GM23338 (cell line): ENCODE data around the gene BDH1. TPM values are rescaled to one million over a fixed set of nuclear protein-coding genes. Genes with fewer than 3 reads are reported as not detected.

ENCODE experiments used
- ATAC-seq: fragments of 200-7000 bp; cut with Tn5 transposase; 3 replicates; pipeline ENCODE4 v1.9.1; 2020
- DNase-seq: peaks from one replicate; pipeline ENCODE4 v3.0.0-alpha.2; 2015; ENCODE audit warnings: low spot score
- H2AFZ ChIP-seq: fragments of 200-600 bp; sonication (generic); 2 replicates; pipeline ENCODE4 v1.8.0; 2016; ENCODE audit warnings: antibody characterized with exemption, mild to moderate bottlenecking, moderate library complexity
- H3F3A ChIP-seq: fragments of 200-600 bp; sonication (generic); replicated peaks from 2 replicates; pipeline ENCODE4 v1.8.0; 2017; ENCODE audit warnings: antibody characterized with exemption, mixed run types, low read depth
- H3K27ac ChIP-seq: fragments of 200-600 bp; sonication (generic); 2 replicates; pipeline ENCODE4 v1.6.1; 2016; ENCODE audit warnings: low read depth
- H3K27me3 ChIP-seq: fragments of 200-600 bp; sonication (generic); 2 replicates; pipeline ENCODE4 v1.8.0; 2016; ENCODE audit warnings: mild to moderate bottlenecking, mixed run types, moderate library complexity; ENCODE audit not compliant: insufficient read depth
- H3K36me3 ChIP-seq: fragments of 200-600 bp; sonication (generic); 2 replicates; pipeline ENCODE4 v1.8.0; 2016; ENCODE audit warnings: mild to moderate bottlenecking; ENCODE audit not compliant: insufficient read depth
- H3K4me1 ChIP-seq: fragments of 200-600 bp; sonication (generic); 2 replicates; pipeline ENCODE4 v1.8.0; 2016; ENCODE audit warnings: mild to moderate bottlenecking, moderate library complexity; ENCODE audit not compliant: insufficient read depth
- H3K4me2 ChIP-seq: fragments of 200-600 bp; sonication (generic); 2 replicates; pipeline ENCODE4 v1.7.1; 2017; ENCODE audit warnings: mixed run types
- H3K4me3 ChIP-seq: fragments of 200-600 bp; sonication (generic); 2 replicates; pipeline ENCODE4 v1.6.1; 2016; ENCODE audit warnings: mixed run types
- H3K79me2 ChIP-seq: fragments of 200-600 bp; sonication (generic); replicated peaks from 2 replicates; pipeline ENCODE4 v1.8.0; 2017; ENCODE audit warnings: mild to moderate bottlenecking; ENCODE audit not compliant: insufficient read depth
- H3K9me2 ChIP-seq: fragments of 200-600 bp; sonication (generic); 2 replicates; pipeline ENCODE4 v1.8.0; 2017; ENCODE audit not compliant: insufficient read depth
- H4K20me1 ChIP-seq: fragments of 200-600 bp; sonication (generic); replicated peaks from 2 replicates; pipeline ENCODE4 v1.8.0; 2017; ENCODE audit warnings: mild to moderate bottlenecking; ENCODE audit not compliant: insufficient read depth
- H3K27ac Mint-ChIP-seq: 2 replicates; pipeline ENCODE4 v1.8.0; 2020; ENCODE audit warnings: inconsistent platforms, mild to moderate bottlenecking, moderate library complexity, mixed read lengths
- H3K27me3 Mint-ChIP-seq: 3 replicates; pipeline ENCODE4 v1.8.0; 2022; ENCODE audit warnings: low read depth, mild to moderate bottlenecking, moderate library complexity, mixed read lengths, inconsistent platforms; ENCODE audit not compliant: insufficient read depth, poor library complexity
- H3K36me3 Mint-ChIP-seq: 3 replicates; pipeline ENCODE4 v1.8.0; 2021; ENCODE audit warnings: low read depth, mild to moderate bottlenecking, inconsistent platforms, moderate library complexity, mixed read lengths
- H3K4me1 Mint-ChIP-seq: 3 replicates; pipeline ENCODE4 v1.8.0; 2020; ENCODE audit warnings: mild to moderate bottlenecking, inconsistent platforms, mixed read lengths
- H3K4me3 Mint-ChIP-seq: 3 replicates; pipeline ENCODE4 v1.8.0; 2021; ENCODE audit warnings: moderate library complexity, mild to moderate bottlenecking, inconsistent platforms, mixed read lengths
- H3K9me3 Mint-ChIP-seq: 3 replicates; pipeline ENCODE4 v1.8.0; 2020; ENCODE audit warnings: moderate library complexity, mild to moderate bottlenecking, inconsistent platforms, mixed read lengths
- STAT1 ChIP-seq: IDR thresholded peaks from one replicate; pipeline ENCODE4 v1.6.1; 2016; ENCODE audit warnings: antibody characterized with exemption; ENCODE audit not compliant: unreplicated experiment
- ZNF114 ChIP-seq: fragments of 250-450 bp; sonication (Bioruptor Pico); IDR thresholded peaks from 2 replicates; pipeline ENCODE4 v1.5.0; 2020; ENCODE audit warnings: mild to moderate bottlenecking, moderate library complexity
- polyA plus RNA-seq: library from polyadenylated mRNA; unstranded; fragments of >200 nt; fragmentation: Nextera tagmentation; extraction: Ambion mirVana; gene quantifications from 2 replicates; pipeline ENCODE4 v1.2.1, GENCODE V29; 2016
- total RNA-seq: library from RNA; depleted of rRNA; stranded (reverse); fragments of >200 nt; shearing (Covaris generic); gene quantifications from 2 replicates; pipeline ENCODE4 v1.2.3, GENCODE V29; 2014
- TF ChIP-seq, protein P1 (sequence below): fragments of 250-450 bp; sonication (Bioruptor Pico); IDR thresholded peaks from 2 replicates; pipeline ENCODE4 v1.5.0; 2020; ENCODE audit warnings: mild to moderate bottlenecking, moderate library complexity
- TF ChIP-seq, protein P2 (sequence below): IDR thresholded peaks from one replicate; pipeline ENCODE4 v1.6.1; 2018; ENCODE audit warnings: antibody characterized with exemption; ENCODE audit not compliant: unreplicated experiment

BDH1 gene
- total and polyA plus RNA-seq, 2 experiments from 2014 or later = 18.1 to 19.3 TPM

DNA sequence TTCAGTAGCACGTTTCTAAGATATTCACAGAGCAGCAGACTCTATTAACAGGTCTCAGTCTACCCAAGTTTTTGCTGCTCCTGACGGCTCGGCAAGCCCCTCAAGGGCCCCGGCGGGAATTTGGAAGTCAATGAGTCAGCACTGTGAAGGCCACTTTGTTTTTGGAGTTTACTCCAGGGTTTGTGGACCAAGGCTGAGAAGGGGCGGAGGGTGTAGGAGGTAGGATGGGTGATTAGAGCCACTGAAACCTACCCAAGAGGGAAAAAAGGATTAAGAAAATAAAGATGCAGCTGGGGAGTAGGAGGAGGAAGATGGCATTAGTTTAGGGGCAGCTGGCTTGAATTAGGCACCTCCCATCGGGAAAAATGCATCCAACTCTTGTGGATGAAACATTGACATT lies 87.6 kb downstream of the BDH1 start (continued):
- TF ChIP-seq, protein P1, sequence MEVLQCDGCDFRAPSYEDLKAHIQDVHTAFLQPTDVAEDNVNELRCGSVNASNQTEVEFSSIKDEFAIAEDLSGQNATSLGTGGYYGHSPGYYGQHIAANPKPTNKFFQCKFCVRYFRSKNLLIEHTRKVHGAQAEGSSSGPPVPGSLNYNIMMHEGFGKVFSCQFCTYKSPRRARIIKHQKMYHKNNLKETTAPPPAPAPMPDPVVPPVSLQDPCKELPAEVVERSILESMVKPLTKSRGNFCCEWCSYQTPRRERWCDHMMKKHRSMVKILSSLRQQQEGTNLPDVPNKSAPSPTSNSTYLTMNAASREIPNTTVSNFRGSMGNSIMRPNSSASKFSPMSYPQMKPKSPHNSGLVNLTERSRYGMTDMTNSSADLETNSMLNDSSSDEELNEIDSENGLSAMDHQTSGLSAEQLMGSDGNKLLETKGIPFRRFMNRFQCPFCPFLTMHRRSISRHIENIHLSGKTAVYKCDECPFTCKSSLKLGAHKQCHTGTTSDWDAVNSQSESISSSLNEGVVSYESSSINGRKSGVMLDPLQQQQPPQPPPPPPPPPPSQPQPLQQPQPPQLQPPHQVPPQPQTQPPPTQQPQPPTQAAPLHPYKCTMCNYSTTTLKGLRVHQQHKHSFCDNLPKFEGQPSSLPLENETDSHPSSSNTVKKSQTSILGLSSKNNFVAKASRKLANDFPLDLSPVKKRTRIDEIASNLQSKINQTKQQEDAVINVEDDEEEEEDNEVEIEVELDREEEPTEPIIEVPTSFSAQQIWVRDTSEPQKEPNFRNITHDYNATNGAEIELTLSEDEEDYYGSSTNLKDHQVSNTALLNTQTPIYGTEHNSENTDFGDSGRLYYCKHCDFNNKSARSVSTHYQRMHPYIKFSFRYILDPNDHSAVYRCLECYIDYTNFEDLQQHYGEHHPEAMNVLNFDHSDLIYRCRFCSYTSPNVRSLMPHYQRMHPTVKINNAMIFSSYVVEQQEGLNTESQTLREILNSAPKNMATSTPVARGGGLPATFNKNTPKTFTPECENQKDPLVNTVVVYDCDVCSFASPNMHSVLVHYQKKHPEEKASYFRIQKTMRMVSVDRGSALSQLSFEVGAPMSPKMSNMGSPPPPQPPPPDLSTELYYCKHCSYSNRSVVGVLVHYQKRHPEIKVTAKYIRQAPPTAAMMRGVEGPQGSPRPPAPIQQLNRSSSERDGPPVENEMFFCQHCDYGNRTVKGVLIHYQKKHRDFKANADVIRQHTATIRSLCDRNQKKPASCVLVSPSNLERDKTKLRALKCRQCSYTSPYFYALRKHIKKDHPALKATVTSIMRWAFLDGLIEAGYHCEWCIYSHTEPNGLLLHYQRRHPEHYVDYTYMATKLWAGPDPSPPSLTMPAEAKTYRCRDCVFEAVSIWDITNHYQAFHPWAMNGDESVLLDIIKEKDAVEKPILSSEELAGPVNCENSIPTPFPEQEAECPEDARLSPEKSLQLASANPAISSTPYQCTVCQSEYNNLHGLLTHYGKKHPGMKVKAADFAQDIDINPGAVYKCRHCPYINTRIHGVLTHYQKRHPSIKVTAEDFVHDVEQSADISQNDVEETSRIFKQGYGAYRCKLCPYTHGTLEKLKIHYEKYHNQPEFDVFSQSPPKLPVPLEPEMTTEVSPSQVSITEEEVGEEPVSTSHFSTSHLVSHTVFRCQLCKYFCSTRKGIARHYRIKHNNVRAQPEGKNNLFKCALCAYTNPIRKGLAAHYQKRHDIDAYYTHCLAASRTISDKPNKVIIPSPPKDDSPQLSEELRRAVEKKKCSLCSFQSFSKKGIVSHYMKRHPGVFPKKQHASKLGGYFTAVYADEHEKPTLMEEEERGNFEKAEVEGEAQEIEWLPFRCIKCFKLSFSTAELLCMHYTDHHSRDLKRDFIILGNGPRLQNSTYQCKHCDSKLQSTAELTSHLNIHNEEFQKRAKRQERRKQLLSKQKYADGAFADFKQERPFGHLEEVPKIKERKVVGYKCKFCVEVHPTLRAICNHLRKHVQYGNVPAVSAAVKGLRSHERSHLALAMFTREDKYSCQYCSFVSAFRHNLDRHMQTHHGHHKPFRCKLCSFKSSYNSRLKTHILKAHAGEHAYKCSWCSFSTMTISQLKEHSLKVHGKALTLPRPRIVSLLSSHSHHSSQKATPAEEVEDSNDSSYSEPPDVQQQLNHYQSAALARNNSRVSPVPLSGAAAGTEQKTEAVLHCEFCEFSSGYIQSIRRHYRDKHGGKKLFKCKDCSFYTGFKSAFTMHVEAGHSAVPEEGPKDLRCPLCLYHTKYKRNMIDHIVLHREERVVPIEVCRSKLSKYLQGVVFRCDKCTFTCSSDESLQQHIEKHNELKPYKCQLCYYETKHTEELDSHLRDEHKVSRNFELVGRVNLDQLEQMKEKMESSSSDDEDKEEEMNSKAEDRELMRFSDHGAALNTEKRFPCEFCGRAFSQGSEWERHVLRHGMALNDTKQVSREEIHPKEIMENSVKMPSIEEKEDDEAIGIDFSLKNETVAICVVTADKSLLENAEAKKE (CRISPR knock-in tag) = no peak

DNA sequence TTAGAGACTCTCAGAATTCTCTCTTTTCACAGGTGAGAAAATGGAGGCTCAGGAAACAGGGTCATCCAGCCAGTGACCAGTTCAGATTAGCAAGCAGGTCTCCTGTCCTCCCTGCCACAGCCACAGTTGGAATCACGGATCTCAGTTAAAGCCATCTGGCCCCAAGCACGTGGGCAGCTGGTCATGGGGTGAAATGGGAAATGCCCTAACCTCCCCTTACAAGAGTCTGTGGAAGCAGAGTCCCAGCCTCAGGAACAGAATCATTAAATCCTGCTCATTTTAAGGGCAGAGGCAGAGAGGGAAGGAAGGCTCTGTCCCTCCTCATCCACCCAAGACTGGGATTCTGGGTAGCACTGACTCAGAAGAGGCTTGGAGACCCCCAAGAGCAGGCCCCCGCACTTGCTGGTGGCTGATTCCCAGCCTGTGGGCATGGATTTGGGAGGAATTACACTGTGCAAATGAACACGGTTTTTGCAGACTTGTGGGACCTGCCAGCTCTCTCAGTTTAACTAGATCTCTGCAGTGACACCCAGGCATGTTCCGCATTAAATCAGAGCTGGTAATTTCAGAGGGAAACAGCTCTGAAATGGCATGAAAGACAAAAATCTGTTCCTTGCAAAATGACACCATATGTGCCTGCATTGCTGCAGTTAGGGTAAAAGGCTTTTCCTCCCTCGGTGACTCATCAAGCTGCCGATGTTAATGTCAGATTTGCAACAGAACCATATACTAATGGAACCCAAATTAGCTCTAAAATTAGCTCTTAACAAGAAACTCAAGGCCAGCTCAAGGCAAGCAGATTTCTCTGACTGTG lies 89.0 kb downstream of the BDH1 start:
- peak; percentile 14; the same call in 2 of the 3 replicates for ATAC-seq
- Histone ChIP-seq H3K4me1 (peaks cover 28% of the 10 kb centered on the region), H3K27me3 (no peaks in the 10 kb centered on the region), H3K4me2 (no peak overlapping the region; the same call in 1 of the 2 replicates), H3K79me2 (no peaks in the 10 kb centered on the region), H3K36me3 (no peaks in the 10 kb centered on the region), H2AFZ (peak overlapping the region; percentile 96), H4K20me1 (no peaks in the 10 kb centered on the region), H3K9me2 (no peaks in the 10 kb centered on the region), H3K27ac (no peak overlapping the region), H3K4me3 (no peak overlapping the region), H3F3A (no peaks in the 10 kb centered on the region)
- H3K9me3 Mint-ChIP-seq = no peaks in the 10 kb centered on the region
- no peak overlapping the region for H3K4me3 Mint-ChIP-seq
- H3K27ac Mint-ChIP-seq = no peak overlapping the region
- H3K36me3 Mint-ChIP-seq = no peaks in the 10 kb centered on the region
- no peak for DNase-seq
- H3K4me1 Mint-ChIP-seq = peaks cover 49% of the 10 kb centered on the region
- H3K27me3 Mint-ChIP-seq = peaks cover 10% of the 10 kb centered on the region
- TF ChIP-seq ZNF114 (CRISPR knock-in tag) = no peak
- TF ChIP-seq, protein P1 (CRISPR knock-in tag) = no peak
- TF ChIP-seq, protein P2, sequence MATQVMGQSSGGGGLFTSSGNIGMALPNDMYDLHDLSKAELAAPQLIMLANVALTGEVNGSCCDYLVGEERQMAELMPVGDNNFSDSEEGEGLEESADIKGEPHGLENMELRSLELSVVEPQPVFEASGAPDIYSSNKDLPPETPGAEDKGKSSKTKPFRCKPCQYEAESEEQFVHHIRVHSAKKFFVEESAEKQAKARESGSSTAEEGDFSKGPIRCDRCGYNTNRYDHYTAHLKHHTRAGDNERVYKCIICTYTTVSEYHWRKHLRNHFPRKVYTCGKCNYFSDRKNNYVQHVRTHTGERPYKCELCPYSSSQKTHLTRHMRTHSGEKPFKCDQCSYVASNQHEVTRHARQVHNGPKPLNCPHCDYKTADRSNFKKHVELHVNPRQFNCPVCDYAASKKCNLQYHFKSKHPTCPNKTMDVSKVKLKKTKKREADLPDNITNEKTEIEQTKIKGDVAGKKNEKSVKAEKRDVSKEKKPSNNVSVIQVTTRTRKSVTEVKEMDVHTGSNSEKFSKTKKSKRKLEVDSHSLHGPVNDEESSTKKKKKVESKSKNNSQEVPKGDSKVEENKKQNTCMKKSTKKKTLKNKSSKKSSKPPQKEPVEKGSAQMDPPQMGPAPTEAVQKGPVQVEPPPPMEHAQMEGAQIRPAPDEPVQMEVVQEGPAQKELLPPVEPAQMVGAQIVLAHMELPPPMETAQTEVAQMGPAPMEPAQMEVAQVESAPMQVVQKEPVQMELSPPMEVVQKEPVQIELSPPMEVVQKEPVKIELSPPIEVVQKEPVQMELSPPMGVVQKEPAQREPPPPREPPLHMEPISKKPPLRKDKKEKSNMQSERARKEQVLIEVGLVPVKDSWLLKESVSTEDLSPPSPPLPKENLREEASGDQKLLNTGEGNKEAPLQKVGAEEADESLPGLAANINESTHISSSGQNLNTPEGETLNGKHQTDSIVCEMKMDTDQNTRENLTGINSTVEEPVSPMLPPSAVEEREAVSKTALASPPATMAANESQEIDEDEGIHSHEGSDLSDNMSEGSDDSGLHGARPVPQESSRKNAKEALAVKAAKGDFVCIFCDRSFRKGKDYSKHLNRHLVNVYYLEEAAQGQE = no peak
- no peak for TF ChIP-seq STAT1
